K562 (cell line): ENCODE data around the gene TRAF7. TPM values are rescaled to one million over a fixed set of nuclear protein-coding genes. Genes with fewer than 3 reads are reported as not detected.

Experiments
- ADNP ChIP-seq: fragments of 200-800 bp; sonication (Bioruptor generic); IDR thresholded peaks from 2 replicates; pipeline ENCODE4 v1.6.1; 2016; ENCODE audit warnings: missing genetic modification characterization, missing compliant biosample characterization
- ARID2 ChIP-seq: fragments of 450-650 bp; IDR thresholded peaks from 2 replicates; pipeline ENCODE4 v1.6.1; 2017; ENCODE audit warnings: antibody characterized with exemption, mild to moderate bottlenecking
- ARNT ChIP-seq, 2 experiments: fragments of 450-650 bp; IDR thresholded peaks; 2 replicates each; pipeline ENCODE4 v1.6.1; 2016; ENCODE audit warnings: mild to moderate bottlenecking in 1 of 2
- CBFA2T2 ChIP-seq: fragments of 450-650 bp; conservative IDR thresholded peaks from 2 replicates; pipeline ENCODE4 v1.6.1; 2017; ENCODE audit warnings: mild to moderate bottlenecking
- DMBX1 ChIP-seq: fragments of 250-450 bp; sonication (Bioruptor Pico); IDR thresholded peaks from 2 replicates; pipeline ENCODE4 v1.8.0; 2022; ENCODE audit warnings: inconsistent platforms, mild to moderate bottlenecking, moderate library complexity, borderline replicate concordance
- ELF2 ChIP-seq: fragments of 250-450 bp; sonication (Bioruptor Pico); IDR thresholded peaks from 2 replicates; pipeline ENCODE4 v1.5.0; 2021; ENCODE audit warnings: mild to moderate bottlenecking
- FOXK1 ChIP-seq: sonication (generic); formaldehyde crosslinking; IDR thresholded peaks from 2 replicates; pipeline ENCODE4 v1.8.0; 2022; ENCODE audit warnings: missing genetic modification reagents, mild to moderate bottlenecking, borderline replicate concordance
- KDM4B ChIP-seq, 2 experiments: fragments of 450-650 bp in 1 of 2; sonication (generic) in 1 of 2; IDR thresholded peaks; 2 replicates each; pipeline ENCODE4 v1.6.1; 2016 to 2017; ENCODE audit warnings: borderline replicate concordance in 2 of 2, antibody characterized with exemption in 1 of 2, low read depth in 1 of 2, mild to moderate bottlenecking in 1 of 2
- KLF13 ChIP-seq: fragments of 450-650 bp; IDR thresholded peaks from 2 replicates; pipeline ENCODE4 v1.6.1; 2016; ENCODE audit warnings: missing genetic modification characterization, low read depth, mild to moderate bottlenecking, missing compliant biosample characterization, moderate library complexity, borderline replicate concordance
- MTA1 ChIP-seq: fragments of 450-650 bp; IDR thresholded peaks from 2 replicates; pipeline ENCODE4 v1.6.1; 2017; ENCODE audit warnings: borderline replicate concordance
- NBN ChIP-seq: fragments of 450-650 bp; IDR thresholded peaks from 2 replicates; pipeline ENCODE4 v1.6.1; 2016; ENCODE audit warnings: low read depth, mild to moderate bottlenecking
- NKRF ChIP-seq: fragments of 450-650 bp; IDR thresholded peaks from 2 replicates; pipeline ENCODE4 v1.6.1; 2016; ENCODE audit warnings: borderline replicate concordance
- ZC3H8 ChIP-seq: fragments of 450-650 bp; IDR thresholded peaks from 2 replicates; pipeline ENCODE4 v1.6.1; 2017
- ZNF124 ChIP-seq: sonication (generic); formaldehyde crosslinking; IDR thresholded peaks from 2 replicates; pipeline ENCODE4 v1.8.1; 2022; ENCODE audit warnings: missing genetic modification reagents
- ZNF239 ChIP-seq: fragments of 250-450 bp; sonication (Bioruptor Pico); IDR thresholded peaks from 2 replicates; pipeline ENCODE4 v1.4.0; 2020; ENCODE audit warnings: mild to moderate bottlenecking
- ZZZ3 ChIP-seq: fragments of 450-650 bp; IDR thresholded peaks from 2 replicates; pipeline ENCODE4 v1.6.1; 2016; ENCODE audit warnings: antibody characterized with exemption, mild to moderate bottlenecking, moderate library complexity
- polyA plus RNA-seq, 8 experiments: library from polyadenylated mRNA; depleted of rRNA in 4 of 8; stranded (reverse) in 5 of 8; unstranded in 3 of 8; fragments of >200 nt; fragmentation: Nextera tagmentation in 2 of 8; fragmentation: Illumina TruSeq in 1 of 8; extraction: Ambion mirVana in 2 of 8; extraction: Trizol in 1 of 8; gene quantifications; 2 replicates each; pipeline versions ENCODE4 v1.2.1 to v1.2.3, GENCODE V29; 2011 to 2014; ENCODE audit warnings: inconsistent platforms in 1 of 8, missing spikeins in 1 of 8
- total RNA-seq, 7 experiments: library from RNA; depleted of rRNA in 6 of 7; stranded (reverse); fragments of >200 nt in 6 of 7; fragmentation: Illumina TruSeq in 2 of 7; extraction: Trizol in 2 of 7; gene quantifications; 2 replicates each; pipeline versions ENCODE4 v1.2.1 to v1.2.3, GENCODE V29; 2011 to 2021; ENCODE audit warnings: low replicate concordance in 1 of 7
- TF ChIP-seq, protein P1 (sequence below): sonication (generic); formaldehyde crosslinking; IDR thresholded peaks from 2 replicates; pipeline ENCODE4 v1.9.0; 2022; ENCODE audit warnings: mild to moderate bottlenecking, missing genetic modification reagents
- TF ChIP-seq, protein P2 (sequence below): fragments of 250-450 bp; sonication (Bioruptor Pico); IDR thresholded peaks from 2 replicates; pipeline ENCODE4 v1.5.0; 2021; ENCODE audit warnings: mild to moderate bottlenecking, borderline replicate concordance
- TF ChIP-seq, protein P3 (sequence below): fragments of 450-650 bp; conservative IDR thresholded peaks from 2 replicates; pipeline ENCODE4 v1.6.1; 2016; ENCODE audit warnings: missing genetic modification characterization, low read depth, mild to moderate bottlenecking, control low read depth, missing compliant biosample characterization
- TF ChIP-seq, protein P4 (sequence below): fragments of 450-650 bp; IDR thresholded peaks from 2 replicates; pipeline ENCODE4 v1.6.1; 2016; ENCODE audit warnings: missing biosample characterization, missing genetic modification characterization
- TF ChIP-seq, protein P5 (sequence below): fragments of 450-650 bp; IDR thresholded peaks from 2 replicates; pipeline ENCODE4 v1.6.1; 2016

TRAF7 gene
- total and polyA plus RNA-seq, 9 of the 15 experiments (the other 6 are each of a cell fraction or from before 2014, with no cell fraction given) = 1.1 to 113 (median 41.6) TPM

DNA sequence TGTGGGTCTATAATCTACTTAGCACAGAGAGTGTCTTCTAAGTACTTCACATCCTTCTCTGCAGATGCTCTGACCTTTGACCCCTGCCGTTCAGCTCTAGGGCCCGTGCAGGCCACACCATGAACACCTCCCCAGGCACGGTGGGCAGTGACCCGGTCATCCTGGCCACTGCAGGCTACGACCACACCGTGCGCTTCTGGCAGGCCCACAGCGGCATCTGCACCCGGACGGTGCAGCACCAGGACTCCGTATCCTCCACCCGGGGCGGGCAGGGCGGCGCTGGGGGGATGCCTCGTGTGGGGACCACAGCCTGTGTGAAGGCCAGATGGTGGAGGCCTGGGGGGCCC is 50.4 kb downstream of the TRAF7 start (continued):
- TF ChIP-seq MTA1 (0 out of 2 replicates have a peak, but pooled peaks have one; percentile 27), ELF2 (CRISPR knock-in tag) (no peak), ZC3H8 (no peak), NKRF (peak; percentile 48; the same call in 1 of the 2 replicates), NBN (no peak), KLF13 (no peak), ZZZ3 (no peak), ZNF124 (CRISPR knock-in tag) (no peak), ARNT (IDR thresholded peaks at IDR 0.05) (no peak), FOXK1 (CRISPR knock-in tag) (peak; percentile 80; the same call in 1 of the 2 replicates), ZNF239 (CRISPR knock-in tag) (no peak), DMBX1 (CRISPR knock-in tag) (no peak; the same call in 1 of the 2 replicates), CBFA2T2 (0 out of 2 replicates have a peak, but pooled peaks have one; percentile 23), ARID2 (no peak), ADNP (tag) (no peak), KDM4B (IDR thresholded peaks at IDR 0.05; ENCODE audit: borderline replicate concordance in 2 of 2, low read depth in 1 of 2) (no peak)
- TF ChIP-seq, protein P1, sequence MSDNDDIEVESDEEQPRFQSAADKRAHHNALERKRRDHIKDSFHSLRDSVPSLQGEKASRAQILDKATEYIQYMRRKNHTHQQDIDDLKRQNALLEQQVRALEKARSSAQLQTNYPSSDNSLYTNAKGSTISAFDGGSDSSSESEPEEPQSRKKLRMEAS (CRISPR knock-in tag) = 0 out of 2 replicates have a peak, but pooled peaks have one; percentile 9
- TF ChIP-seq, protein P2, sequence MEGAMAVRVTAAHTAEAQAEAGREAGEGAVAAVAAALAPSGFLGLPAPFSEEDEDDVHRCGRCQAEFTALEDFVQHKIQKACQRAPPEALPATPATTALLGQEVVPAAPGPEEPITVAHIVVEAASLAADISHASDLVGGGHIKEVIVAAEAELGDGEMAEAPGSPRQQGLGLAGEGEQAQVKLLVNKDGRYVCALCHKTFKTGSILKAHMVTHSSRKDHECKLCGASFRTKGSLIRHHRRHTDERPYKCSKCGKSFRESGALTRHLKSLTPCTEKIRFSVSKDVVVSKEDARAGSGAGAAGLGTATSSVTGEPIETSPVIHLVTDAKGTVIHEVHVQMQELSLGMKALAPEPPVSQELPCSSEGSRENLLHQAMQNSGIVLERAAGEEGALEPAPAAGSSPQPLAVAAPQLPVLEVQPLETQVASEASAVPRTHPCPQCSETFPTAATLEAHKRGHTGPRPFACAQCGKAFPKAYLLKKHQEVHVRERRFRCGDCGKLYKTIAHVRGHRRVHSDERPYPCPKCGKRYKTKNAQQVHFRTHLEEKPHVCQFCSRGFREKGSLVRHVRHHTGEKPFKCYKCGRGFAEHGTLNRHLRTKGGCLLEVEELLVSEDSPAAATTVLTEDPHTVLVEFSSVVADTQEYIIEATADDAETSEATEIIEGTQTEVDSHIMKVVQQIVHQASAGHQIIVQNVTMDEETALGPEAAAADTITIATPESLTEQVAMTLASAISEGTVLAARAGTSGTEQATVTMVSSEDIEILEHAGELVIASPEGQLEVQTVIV = no peak
- TF ChIP-seq, protein P3, sequence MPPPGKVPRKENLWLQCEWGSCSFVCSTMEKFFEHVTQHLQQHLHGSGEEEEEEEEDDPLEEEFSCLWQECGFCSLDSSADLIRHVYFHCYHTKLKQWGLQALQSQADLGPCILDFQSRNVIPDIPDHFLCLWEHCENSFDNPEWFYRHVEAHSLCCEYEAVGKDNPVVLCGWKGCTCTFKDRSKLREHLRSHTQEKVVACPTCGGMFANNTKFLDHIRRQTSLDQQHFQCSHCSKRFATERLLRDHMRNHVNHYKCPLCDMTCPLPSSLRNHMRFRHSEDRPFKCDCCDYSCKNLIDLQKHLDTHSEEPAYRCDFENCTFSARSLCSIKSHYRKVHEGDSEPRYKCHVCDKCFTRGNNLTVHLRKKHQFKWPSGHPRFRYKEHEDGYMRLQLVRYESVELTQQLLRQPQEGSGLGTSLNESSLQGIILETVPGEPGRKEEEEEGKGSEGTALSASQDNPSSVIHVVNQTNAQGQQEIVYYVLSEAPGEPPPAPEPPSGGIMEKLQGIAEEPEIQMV (tag) = no peak
- TF ChIP-seq, protein P4, sequence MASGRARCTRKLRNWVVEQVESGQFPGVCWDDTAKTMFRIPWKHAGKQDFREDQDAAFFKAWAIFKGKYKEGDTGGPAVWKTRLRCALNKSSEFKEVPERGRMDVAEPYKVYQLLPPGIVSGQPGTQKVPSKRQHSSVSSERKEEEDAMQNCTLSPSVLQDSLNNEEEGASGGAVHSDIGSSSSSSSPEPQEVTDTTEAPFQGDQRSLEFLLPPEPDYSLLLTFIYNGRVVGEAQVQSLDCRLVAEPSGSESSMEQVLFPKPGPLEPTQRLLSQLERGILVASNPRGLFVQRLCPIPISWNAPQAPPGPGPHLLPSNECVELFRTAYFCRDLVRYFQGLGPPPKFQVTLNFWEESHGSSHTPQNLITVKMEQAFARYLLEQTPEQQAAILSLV = no peak
- TF ChIP-seq, protein P5, sequence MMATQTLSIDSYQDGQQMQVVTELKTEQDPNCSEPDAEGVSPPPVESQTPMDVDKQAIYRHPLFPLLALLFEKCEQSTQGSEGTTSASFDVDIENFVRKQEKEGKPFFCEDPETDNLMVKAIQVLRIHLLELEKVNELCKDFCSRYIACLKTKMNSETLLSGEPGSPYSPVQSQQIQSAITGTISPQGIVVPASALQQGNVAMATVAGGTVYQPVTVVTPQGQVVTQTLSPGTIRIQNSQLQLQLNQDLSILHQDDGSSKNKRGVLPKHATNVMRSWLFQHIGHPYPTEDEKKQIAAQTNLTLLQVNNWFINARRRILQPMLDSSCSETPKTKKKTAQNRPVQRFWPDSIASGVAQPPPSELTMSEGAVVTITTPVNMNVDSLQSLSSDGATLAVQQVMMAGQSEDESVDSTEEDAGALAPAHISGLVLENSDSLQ = no peak
